ENCODE results near the gene CMSS1.

CMSS1 gene

DNA sequence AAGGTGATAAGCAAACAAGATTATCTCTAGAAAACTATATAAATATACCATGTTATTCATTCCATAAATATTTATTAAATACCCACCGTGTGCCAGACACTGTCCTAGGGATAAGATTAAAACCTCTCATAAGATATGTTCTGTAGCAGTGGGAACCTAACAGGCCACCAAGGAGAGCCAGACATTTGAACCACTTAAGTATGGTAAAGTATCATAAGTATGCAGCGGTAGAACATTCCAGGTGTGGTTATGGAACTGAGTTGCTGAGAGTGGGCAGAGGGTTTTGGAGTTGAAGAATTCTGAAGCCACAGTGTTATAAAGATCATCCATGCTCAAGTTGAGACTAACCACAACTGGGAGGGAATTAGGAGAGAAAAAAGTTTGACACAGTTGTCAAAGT is 282.0 kb downstream of the CMSS1 start:
- no peak for ATAC-seq
- TF ChIP-seq ZFP30 (CRISPR knock-in tag; IDR thresholded peaks at IDR 0.05) (no peak), ARNTL (CRISPR knock-in tag; IDR thresholded peaks at IDR 0.05; ENCODE audit: borderline replicate concordance, low read depth) (no peak), CSDC2 (CRISPR knock-in tag; IDR thresholded peaks at IDR 0.05) (no peak), GLIS3 (CRISPR knock-in tag; IDR thresholded peaks at IDR 0.05) (no peak), TOX (CRISPR knock-in tag; IDR thresholded peaks at IDR 0.05; ENCODE audit: borderline replicate concordance) (no peak), SNAI2 (CRISPR knock-in tag; IDR thresholded peaks at IDR 0.05) (no peak), ZC3H10 (CRISPR knock-in tag; IDR thresholded peaks at IDR 0.05) (no peak), ZFP3 (CRISPR knock-in tag; IDR thresholded peaks at IDR 0.05) (no peak), RARB (CRISPR knock-in tag; IDR thresholded peaks at IDR 0.05) (no peak), PPARA (CRISPR knock-in tag; IDR thresholded peaks at IDR 0.05; ENCODE audit: borderline replicate concordance) (no peak), ZNF8 (CRISPR knock-in tag; IDR thresholded peaks at IDR 0.05) (no peak), BACH2 (CRISPR knock-in tag; IDR thresholded peaks at IDR 0.05; ENCODE audit: borderline replicate concordance) (no peak)
- TF ChIP-seq, protein P1, sequence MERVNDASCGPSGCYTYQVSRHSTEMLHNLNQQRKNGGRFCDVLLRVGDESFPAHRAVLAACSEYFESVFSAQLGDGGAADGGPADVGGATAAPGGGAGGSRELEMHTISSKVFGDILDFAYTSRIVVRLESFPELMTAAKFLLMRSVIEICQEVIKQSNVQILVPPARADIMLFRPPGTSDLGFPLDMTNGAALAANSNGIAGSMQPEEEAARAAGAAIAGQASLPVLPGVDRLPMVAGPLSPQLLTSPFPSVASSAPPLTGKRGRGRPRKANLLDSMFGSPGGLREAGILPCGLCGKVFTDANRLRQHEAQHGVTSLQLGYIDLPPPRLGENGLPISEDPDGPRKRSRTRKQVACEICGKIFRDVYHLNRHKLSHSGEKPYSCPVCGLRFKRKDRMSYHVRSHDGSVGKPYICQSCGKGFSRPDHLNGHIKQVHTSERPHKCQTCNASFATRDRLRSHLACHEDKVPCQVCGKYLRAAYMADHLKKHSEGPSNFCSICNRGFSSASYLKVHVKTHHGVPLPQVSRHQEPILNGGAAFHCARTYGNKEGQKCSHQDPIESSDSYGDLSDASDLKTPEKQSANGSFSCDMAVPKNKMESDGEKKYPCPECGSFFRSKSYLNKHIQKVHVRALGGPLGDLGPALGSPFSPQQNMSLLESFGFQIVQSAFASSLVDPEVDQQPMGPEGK (CRISPR knock-in tag; IDR thresholded peaks at IDR 0.05; ENCODE audit: borderline replicate concordance), result no peak
- TF ChIP-seq, protein P2, sequence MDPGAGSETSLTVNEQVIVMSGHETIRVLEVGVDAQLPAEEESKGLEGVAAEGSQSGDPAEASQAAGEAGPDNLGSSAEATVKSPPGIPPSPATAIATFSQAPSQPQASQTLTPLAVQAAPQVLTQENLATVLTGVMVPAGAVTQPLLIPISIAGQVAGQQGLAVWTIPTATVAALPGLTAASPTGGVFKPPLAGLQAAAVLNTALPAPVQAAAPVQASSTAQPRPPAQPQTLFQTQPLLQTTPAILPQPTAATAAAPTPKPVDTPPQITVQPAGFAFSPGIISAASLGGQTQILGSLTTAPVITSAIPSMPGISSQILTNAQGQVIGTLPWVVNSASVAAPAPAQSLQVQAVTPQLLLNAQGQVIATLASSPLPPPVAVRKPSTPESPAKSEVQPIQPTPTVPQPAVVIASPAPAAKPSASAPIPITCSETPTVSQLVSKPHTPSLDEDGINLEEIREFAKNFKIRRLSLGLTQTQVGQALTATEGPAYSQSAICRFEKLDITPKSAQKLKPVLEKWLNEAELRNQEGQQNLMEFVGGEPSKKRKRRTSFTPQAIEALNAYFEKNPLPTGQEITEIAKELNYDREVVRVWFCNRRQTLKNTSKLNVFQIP (CRISPR knock-in tag; IDR thresholded peaks at IDR 0.05; ENCODE audit: borderline replicate concordance, low read depth), result no peak
- TF ChIP-seq, protein P3, sequence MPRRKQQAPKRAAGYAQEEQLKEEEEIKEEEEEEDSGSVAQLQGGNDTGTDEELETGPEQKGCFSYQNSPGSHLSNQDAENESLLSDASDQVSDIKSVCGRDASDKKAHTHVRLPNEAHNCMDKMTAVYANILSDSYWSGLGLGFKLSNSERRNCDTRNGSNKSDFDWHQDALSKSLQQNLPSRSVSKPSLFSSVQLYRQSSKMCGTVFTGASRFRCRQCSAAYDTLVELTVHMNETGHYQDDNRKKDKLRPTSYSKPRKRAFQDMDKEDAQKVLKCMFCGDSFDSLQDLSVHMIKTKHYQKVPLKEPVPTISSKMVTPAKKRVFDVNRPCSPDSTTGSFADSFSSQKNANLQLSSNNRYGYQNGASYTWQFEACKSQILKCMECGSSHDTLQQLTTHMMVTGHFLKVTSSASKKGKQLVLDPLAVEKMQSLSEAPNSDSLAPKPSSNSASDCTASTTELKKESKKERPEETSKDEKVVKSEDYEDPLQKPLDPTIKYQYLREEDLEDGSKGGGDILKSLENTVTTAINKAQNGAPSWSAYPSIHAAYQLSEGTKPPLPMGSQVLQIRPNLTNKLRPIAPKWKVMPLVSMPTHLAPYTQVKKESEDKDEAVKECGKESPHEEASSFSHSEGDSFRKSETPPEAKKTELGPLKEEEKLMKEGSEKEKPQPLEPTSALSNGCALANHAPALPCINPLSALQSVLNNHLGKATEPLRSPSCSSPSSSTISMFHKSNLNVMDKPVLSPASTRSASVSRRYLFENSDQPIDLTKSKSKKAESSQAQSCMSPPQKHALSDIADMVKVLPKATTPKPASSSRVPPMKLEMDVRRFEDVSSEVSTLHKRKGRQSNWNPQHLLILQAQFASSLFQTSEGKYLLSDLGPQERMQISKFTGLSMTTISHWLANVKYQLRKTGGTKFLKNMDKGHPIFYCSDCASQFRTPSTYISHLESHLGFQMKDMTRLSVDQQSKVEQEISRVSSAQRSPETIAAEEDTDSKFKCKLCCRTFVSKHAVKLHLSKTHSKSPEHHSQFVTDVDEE (CRISPR knock-in tag; IDR thresholded peaks at IDR 0.05), result no peak
- TF ChIP-seq, protein P4, sequence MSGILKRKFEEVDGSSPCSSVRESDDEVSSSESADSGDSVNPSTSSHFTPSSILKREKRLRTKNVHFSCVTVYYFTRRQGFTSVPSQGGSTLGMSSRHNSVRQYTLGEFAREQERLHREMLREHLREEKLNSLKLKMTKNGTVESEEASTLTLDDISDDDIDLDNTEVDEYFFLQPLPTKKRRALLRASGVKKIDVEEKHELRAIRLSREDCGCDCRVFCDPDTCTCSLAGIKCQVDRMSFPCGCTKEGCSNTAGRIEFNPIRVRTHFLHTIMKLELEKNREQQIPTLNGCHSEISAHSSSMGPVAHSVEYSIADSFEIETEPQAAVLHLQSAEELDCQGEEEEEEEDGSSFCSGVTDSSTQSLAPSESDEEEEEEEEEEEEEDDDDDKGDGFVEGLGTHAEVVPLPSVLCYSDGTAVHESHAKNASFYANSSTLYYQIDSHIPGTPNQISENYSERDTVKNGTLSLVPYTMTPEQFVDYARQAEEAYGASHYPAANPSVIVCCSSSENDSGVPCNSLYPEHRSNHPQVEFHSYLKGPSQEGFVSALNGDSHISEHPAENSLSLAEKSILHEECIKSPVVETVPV (CRISPR knock-in tag; IDR thresholded peaks at IDR 0.05), result no peak

DNA sequence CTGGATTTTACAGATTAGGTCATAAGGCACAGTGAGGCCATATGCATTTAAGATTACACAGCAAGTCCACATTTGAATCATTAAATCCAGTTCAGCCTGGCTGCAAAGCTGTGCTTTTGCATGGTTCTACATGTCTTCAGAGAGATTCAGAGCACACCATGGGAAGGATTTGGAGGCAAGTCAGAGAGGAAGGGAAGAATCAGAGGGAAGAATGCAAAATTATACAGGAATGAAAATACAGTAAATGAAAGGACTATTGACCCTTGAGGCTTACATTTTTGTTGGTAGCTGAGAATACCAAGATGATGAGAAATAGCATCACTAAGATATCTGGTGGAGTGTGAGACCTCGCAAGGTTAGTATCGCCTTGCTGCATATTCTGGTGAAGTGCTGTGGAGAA is 282.8 kb downstream of the CMSS1 start:
- no peak; the same call in 2 of the 3 replicates for ATAC-seq
- TF ChIP-seq, protein P3 (CRISPR knock-in tag; IDR thresholded peaks at IDR 0.05), result no peak
- TF ChIP-seq, protein P5, sequence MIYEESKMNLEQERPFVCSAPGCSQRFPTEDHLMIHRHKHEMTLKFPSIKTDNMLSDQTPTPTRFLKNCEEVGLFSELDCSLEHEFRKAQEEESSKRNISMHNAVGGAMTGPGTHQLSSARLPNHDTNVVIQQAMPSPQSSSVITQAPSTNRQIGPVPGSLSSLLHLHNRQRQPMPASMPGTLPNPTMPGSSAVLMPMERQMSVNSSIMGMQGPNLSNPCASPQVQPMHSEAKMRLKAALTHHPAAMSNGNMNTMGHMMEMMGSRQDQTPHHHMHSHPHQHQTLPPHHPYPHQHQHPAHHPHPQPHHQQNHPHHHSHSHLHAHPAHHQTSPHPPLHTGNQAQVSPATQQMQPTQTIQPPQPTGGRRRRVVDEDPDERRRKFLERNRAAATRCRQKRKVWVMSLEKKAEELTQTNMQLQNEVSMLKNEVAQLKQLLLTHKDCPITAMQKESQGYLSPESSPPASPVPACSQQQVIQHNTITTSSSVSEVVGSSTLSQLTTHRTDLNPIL (CRISPR knock-in tag; IDR thresholded peaks at IDR 0.05; ENCODE audit: low read depth), result no peak
- no peak for TF ChIP-seq TOX (CRISPR knock-in tag; IDR thresholded peaks at IDR 0.05; ENCODE audit: borderline replicate concordance)

DNA sequence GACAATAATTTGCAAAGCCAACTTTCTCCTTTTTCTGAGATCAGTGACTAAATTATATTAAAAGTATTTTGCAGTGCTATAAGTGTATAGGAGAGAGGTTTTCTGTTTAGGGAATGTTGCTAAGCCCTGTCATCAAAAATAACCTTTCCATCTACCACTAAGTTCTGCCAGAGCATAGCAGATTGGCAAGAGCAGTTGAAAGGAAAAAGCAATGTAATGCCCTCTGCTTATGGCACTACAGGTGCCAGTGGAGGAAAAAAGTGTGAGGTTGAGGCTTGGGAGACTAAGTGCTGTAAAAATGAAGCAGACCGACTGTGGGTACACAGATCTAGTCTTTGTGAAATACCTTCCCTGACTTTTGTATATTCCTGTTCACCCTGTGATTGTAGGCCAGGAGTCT is 285.1 kb downstream of the CMSS1 start:
- ATAC-seq, result no peak
- TF ChIP-seq SNAI2 (CRISPR knock-in tag; IDR thresholded peaks at IDR 0.05) (no peak), ARNTL (CRISPR knock-in tag; IDR thresholded peaks at IDR 0.05; ENCODE audit: borderline replicate concordance, low read depth) (no peak), ZFP3 (CRISPR knock-in tag; IDR thresholded peaks at IDR 0.05) (no peak), ZNF8 (CRISPR knock-in tag; IDR thresholded peaks at IDR 0.05) (no peak), GLIS3 (CRISPR knock-in tag; IDR thresholded peaks at IDR 0.05) (no peak), CSDC2 (CRISPR knock-in tag; IDR thresholded peaks at IDR 0.05) (no peak), ZNF70 (CRISPR knock-in tag; IDR thresholded peaks at IDR 0.05) (no peak), PPARA (CRISPR knock-in tag; IDR thresholded peaks at IDR 0.05; ENCODE audit: borderline replicate concordance) (no peak), OSR1 (CRISPR knock-in tag; IDR thresholded peaks at IDR 0.05) (no peak), RARB (CRISPR knock-in tag; IDR thresholded peaks at IDR 0.05) (no peak), ZNF565 (CRISPR knock-in tag; conservative IDR thresholded peaks at IDR 0.05; ENCODE audit: low read depth) (no peak)
- TF ChIP-seq, protein P3 (CRISPR knock-in tag; IDR thresholded peaks at IDR 0.05), result no peak

Measured in SK-N-SH treated with all-trans-retinoic acid at 6 μM for 48 hours (cell line).